HG02588 (cell line): ENCODE measurements around the gene MRPS27.

Experiments used
- ATAC-seq: cut with Tn5 transposase; IDR thresholded peaks from one replicate; pipeline ENCODE4 v1.9.1; 2021; ENCODE audit warnings: mild to moderate bottlenecking, moderate library complexity; ENCODE audit not compliant: unreplicated experiment

MRPS27 gene

DNA sequence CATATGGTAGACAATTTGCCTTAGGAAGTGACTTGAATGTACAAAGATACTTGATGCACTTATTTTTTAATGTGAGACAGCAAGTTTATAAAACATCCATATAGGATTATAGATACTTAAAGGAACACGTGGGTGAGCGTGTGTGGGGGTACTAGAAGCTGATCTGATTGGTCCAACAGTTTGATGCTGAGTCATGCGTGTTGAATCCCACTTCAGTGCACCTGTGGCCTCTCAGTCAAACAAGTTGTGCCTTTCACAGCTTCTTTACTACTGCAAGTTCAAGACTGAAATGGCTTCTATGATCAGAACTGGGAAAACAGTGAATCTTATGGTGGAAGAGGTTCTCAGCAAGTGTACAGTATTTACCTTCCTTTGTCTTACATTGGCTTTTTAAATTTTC, 113.9 kb downstream of the MRPS27 start:
- ATAC-seq: no peak

DNA sequence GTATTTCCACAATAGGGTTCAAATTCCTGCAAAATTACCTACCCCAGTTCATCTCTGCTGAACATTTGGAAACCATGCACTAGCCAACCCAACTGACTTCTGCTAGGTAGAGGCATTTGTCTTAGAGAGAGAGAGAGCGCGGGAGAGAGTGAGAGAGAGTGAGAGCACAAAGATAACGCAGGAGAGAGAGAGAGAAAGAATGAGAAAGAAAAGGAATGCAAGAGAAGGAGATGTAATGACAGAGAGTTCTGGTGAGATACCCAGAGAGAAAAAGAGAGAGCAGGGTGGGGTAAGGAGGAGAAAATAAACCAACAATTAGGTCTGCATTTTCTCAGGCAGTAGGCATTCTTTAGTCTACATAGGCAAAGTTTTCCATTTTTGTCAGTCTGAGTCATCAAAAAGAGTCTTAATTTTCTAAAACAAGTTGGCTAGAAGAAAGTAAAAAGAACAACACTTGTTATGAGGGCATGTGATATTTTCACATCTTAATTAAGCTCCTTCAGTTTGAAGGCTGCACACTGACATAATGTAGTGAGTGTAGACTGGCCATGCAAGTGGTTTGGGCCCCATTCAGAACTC, 114.5 kb downstream of the MRPS27 start:
- ATAC-seq: no peak

DNA sequence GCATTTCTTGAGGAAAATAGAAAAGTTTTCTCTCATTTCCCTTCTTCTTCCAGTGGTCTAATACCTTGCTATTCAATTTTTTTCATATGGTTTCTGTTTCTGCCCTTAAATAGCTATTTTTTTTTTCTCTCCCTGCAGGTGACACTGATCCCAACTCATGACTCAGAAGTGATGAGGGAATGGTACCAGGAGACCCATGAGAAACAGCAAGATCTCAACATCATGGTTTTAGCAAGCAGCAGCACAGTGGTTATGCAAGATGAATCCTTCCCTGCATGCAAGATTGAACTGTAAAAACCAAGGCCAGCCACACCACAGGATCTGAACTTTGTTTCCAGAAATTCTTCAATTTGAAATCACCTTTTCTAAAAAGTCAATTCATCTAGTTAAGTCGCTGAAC, 115.1 kb downstream of the MRPS27 start:
- no peak for ATAC-seq

DNA sequence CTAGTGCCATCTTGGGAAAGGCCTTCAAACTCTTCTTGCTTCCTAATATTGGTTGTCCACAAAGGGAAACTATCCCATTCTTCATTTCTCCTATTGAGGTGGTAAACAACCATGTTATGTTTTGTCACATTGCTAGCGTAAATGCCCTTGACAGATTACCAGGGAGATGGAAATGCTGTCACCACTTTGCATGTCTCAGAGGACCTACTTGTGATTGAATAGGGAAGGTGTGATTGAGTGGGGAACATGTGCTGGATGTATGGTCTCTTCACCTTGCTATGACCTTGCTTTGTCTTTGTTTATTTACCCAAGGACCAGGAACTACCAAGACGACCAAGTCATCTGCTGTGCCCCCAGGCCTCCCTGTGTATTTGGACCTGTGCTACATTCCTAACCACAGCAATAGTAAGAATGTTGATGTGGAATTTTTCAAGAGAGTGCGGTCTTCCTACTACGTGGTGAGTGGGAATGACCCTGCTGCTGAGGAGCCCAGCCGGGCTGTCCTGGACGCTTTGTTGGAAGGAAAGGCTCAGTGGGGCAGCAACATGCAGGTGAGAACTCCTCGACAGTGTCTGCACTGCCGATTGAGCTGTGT, 116.7 kb downstream of the MRPS27 start:
- ATAC-seq: no peak

DNA sequence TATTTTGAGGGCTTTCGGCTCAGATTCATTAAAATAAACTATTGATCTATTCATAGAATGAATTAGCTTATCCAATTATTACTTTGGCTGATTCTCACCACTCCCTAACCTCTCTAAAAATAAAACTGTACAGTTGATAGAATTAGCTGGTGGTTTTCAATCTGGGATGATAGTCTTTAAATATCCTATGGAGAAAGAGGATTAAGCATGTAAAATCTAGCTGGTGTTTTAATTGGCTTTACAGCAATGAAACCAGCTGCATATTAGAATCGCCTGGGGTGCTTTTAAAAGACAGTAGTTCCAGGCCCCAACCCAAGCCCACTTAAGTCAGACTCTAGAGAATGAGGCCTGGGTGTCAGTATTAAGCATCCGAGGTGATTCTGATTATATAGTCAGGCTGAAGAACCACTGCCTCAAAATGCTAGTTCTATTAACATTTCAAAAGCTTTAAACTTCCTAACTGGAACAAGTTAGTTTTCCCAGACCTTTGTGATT, 117.7 kb downstream of the MRPS27 start:
- no peak for ATAC-seq

DNA sequence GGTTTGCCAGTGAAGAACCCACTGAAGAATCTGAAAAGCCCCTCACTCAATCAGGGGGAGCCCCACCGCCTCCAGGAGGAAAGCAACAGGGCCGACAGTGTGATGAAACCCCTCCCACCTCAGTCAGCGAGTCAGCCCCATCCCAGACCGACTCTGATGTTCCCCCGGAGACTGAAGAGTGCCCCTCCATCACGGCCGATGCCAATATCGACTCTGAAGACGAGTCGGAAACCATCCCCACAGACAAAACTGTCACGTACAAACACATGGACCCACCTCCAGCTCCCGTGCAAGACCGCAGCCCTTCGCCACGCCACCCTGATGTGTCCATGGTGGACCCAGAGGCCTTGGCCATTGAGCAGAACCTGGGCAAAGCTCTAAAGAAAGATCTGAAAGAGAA, 120.4 kb downstream of the MRPS27 start:
- ATAC-seq: no peak

DNA sequence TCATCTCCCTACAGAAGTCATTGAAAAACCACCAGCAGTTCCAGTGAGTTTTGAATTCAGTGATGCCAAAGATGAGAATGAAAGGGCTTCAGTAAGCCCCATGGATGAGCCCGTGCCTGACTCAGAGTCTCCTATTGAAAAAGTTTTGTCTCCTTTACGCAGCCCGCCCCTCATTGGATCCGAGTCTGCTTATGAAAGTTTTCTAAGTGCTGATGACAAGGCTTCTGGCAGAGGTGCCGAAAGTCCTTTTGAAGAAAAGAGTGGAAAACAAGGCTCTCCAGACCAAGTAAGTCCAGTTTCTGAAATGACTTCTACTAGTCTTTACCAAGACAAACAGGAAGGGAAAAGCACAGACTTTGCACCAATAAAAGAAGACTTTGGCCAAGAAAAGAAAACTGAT, 122.6 kb downstream of the MRPS27 start:
- ATAC-seq: no peak

DNA sequence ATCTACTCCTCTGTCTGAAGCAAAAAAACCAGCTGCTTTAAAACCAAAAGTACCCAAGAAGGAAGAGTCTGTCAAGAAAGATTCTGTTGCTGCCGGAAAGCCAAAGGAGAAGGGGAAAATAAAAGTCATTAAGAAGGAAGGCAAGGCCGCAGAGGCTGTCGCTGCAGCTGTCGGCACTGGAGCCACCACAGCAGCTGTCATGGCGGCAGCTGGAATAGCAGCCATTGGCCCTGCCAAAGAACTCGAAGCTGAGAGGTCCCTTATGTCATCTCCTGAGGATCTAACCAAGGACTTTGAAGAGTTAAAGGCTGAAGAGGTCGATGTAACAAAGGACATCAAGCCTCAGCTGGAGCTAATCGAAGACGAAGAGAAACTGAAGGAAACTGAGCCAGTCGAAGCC, 124.5 kb downstream of the MRPS27 start:
- ATAC-seq: no peak

DNA sequence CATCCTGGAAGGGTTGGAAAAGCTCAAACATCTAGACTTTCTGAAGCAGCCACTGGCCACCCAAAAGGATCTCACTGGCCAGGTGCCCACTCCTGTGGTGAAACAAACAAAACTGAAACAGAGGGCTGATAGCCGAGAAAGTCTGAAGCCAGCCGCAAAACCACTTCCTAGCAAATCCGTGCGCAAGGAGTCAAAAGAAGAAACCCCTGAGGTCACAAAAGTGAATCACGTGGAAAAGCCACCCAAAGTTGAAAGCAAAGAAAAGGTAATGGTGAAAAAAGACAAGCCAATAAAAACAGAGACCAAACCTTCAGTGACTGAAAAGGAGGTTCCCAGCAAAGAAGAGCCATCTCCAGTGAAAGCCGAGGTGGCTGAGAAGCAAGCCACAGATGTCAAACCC, 125.2 kb downstream of the MRPS27 start:
- ATAC-seq: peak; percentile 95

DNA sequence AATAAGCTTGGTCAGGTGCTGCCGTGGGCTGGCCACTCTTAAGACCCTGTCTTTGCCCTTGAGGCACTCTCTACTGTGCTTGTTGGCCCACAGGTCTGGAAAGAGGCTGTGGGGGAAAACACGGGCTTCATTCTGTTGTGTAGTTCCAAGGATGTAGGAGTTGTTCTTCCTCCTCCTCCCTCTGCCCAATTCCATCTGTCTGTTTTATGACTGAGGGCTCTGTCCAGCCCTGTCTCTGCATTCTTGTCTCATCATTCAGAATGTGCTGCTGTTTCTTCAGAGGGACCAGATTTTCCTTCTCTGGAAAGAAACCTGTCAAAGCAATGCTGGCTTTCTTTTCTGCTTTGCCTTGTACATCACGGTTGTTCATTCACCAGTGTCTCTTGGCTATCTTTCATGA, 128.6 kb downstream of the MRPS27 start:
- no peak for ATAC-seq

DNA sequence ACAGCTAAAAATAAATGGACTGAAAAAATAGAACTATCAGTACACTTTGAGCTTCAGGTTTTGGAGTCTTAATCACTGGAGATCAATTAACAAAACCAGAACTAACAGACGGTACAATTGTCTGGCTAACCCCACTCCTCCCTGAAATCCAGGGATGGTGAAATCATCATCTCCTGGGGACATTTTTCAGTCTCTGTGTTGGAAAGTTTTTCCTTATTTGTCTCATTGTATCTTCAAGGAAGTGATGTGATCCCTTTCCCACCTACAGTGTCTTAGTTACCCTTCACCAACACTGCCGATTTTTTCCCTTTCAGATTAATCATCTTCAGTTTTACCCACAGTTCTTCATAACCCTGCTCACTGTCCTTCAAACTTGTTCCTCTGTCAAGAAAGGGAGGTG, 130.9 kb downstream of the MRPS27 start:
- ATAC-seq: no peak

DNA sequence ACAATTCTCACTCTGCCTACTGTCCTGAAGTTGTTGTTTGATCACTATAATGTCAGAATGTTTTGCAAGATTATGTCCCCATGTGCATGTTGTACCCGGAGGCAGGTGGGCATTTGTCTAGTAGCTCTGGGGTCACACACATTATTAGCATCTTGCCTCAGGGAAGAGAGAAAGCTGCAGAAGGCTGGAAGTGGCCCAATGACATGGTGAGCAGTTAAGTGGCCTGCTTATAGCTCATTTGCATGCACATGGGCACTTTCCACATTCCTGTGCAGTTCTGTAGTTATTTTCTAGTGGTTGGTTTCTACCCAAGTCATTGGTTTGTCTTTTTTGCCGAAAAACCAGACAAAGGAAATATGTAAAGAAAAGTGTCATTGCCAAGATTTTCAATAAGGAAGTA, 131.9 kb downstream of the MRPS27 start:
- no peak for ATAC-seq

DNA sequence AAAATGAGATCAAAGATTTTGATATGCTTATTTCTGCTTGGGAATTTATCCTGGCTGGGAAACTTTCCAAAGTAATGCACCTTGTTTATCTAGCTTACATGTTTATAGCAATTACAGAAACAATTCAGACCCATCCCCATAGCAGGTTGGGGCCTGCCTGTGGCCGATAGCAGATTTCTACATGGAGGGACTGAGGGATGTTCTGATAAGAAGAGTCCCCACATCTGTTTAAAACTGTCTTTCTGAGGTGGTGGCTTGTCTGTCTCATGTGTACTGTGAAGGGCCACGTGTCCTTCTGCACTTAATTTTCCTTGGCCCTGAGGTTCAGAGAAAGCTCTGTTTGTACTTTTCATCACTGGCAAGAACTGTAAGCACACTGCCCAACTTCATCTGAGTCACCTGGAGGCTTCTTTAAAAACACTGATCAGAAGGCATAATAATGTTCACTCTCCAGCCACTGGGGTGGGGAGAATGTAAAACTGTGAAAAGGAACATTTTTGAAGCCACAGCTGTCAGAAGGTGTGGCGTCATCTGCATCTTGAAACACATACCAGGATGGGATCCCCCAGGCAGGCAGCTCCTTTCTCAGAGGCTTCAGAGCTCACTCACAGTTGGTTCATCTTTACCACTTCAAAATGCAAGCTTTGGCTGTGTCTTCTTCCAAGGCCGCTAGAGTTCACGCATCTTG, 132.5 kb downstream of the MRPS27 start:
- no peak for ATAC-seq

DNA sequence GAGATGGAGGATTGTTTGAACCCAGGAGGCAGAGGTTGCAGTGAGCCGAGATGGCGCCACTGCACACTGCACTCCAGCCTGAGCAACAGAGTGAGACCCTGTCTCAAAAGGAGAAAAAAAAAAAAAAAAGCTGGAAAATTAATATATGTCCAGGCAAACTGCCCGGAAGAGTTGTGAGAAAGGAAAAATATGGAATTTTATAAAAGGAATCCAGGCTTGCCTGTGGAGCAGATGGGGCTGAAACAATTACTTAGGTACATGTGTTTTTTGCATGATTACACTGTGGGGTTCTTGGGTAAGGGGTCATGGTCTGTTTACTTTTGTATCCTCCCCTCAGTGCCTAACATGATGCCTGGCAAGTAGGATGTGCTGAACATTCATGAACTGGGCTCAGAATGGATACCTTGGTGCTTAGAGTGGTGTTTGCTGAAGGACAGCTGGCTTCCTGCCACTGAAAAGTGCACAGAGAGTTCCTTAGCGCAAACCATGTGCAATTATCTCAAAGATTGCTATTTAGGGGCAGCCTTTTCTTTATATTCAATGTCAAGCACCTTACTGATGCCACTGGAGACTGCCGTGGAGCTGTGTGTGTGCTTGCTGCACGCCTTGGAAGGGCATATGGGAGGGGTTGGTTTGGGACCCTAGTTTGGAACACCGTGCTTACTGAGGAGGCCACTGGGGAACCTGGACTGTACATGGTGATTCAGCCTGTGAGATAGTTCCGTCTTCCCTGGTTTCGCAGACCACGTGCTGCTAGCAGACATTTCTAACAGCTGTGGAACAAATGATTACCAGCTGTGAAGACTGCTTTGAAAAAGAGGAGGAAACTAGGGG, 134.3 kb downstream of the MRPS27 start:
- ATAC-seq: no peak

DNA sequence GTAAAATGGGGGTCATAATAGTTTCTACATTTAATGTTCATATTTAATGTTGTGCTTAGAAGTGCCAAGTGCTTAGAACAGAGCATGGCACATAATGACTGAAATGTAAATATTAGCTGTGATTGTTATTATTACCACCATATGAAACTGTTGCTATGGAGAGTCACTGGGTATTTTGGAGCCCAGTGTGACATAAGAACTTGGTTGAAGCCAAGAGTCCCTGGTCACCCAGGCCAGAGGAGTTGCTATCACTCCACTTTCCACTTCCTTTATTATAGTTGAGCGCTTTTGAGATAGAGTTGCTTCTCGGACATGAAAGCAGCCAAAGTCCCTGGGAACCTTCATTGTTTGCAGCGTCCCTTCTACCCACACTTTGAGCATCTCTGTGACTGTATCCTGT, 135.6 kb downstream of the MRPS27 start:
- ATAC-seq: no peak

DNA sequence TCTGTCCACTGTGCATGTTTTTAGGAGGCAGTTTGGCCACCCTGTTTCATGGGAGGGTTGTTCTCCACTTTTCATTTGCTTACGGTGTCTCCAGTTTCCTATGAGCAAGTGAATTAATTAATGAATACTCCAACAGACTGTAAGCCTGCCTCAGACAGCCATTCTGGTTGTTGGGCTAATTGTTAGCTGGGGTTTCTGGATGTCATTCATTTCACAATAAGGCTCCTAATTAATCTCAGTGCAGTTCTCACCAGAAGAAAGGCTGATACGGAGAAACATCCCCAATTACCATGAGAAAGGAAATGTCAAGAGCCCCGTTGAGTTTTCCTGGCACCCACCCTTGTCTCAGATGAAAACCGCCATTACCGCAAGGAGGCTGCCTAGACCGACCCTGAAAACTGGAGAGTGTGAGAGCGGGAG, 136.9 kb downstream of the MRPS27 start:
- ATAC-seq: no peak

DNA sequence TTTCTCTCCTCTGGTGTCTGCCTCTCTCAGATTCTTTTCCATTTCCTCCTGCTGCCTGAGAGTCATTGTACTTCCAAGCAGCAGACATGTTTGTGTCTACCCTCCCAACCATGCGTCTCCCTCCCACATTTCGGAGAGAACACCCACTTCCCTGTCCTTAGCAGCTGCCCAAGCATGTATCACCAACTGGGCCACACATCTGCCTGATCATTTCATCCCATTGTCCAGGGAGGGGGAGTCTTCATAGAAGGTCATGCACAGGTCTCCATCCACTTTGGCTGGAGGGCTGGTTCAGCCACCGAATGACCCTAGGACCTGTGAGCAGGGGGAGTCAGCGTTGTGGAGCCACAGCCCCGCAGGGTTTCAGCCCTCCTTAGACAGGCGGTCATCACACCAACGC, 137.4 kb downstream of the MRPS27 start:
- no peak for ATAC-seq

DNA sequence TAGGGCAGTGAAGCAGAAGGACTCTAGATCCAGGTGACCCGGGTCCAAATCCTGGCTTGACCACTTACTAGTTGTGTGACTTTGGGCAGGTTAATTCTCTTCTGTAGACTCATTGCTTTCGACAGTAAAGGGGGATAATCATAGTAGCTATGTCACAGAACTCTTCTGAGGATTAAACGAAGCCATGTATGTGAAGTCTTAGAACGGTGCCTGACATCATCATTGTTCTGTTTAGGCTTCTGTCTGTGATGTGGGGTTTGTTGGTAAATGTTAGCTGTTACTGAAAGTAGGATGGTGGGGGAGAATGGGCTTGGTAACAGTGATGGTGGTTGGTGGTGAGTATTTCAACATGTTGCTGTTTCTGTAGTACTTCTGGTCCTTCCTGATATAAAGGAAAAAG, 139.1 kb downstream of the MRPS27 start:
- no peak for ATAC-seq

DNA sequence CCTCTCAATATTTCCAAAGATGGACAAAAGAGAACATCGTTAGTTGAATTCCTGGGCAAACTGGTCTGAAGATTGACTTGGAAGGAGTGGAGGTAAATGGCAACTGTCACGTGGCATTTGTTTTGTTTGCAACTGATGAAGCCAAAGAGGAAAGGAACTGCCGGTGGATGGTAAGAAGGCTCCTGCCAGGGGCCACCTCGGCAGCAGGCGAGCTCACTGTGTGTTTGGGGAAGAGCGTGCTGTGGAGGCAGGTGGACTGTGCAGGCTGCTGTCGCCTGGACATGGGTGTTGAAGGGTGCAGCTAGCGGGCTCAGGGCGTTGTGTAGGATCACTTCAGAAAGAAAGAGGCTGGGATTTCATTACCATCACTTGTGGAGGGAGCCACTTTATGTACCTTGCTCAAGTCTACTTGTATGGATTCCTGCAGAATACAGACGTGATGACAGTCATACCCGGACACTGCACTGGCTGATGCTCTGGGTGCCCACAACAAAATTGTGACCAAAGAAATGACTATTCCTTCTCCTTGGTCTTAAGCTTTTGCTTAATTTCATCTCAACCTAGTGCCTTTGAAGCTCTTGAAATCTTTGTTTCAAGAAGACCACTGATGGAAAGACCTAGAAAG, 140.1 kb downstream of the MRPS27 start:
- no peak for ATAC-seq

DNA sequence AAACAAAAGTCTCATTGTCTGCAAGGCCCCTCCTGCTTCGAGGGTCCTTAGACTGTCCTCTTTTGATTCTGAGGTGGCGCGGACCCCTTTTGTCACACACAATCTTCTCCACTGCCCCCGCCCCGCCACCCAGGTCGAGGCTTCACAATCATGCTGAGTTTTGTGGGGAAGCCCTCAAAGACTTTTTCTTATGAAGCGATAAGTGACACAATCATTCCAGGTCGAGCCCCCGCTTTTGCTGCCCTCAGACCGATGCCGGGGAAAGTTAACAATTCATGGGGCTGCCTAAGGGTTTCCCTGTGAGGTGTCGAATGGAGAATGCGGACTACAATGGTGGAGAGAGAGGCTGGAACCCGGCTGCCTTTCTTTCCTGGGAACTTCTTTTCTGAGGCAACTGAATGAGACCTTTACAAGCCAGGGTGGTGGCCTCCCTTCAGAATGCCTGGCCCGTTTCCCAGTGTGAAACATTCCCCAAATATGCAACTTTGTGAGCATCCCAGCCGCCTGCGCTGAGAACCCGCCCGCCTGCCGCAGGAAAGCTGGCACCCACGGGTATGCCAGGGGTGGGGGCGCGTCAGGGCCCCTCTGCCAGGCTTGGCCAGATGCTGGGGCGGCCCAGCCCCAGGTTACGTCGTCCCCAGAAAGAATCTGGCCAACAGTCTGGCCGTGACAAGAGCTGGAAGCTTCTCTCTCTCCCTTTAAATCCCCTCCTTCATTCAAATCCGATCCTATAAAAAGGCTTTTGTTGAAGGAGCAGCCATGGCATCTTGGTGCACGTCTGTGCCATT, 140.8 kb downstream of the MRPS27 start:
- ATAC-seq: no peak
